KG1 (cell line): ENCODE data around the gene RAB11FIP4.

Experiments
- DNase-seq: peaks from one replicate; lab custom pipeline; 2025; lab: John Stamatoyannopoulos, UW

RAB11FIP4 gene

GRCh38 chr17:31524926-31525800 lies 133.7 kb downstream of the RAB11FIP4 start:
- DNase-seq, result peak; percentile 74

DNA sequence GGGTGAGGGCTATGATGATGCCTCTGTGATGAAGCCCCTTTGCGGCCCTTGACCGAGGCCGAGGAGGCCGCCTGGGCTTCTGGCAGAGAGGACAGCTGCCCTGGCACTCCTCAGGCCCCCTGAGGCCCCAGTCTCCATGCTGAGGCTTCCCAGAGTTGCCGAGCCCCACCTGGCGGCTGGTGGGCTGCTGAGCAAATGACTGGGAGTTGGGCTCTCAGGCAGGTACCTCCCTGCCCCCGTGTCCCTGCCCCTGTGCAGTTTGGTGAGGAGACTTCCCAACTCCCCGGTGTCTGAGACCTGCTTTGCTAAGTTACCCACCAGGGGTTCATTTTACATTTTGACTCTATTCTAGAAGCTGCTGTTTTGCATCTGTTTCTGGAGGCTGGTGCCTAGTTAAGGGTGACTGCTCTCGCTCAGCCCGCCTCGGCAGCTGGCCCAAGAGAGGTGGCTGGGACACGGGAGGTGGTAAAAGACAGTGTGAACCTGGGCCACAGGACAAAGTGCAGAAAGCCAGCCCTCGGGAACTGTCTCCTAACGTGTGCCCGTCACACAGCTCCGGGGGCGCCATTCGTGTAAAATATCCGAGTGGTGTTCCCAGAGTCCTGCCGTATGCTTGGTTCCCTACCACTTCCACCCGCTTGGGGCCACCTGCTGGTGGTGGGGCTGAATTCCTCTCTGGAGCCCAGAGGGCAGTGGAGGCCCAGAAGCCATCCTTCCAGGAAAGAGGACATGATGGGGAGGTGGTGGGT lies 134.5 kb downstream of the RAB11FIP4 start:
- DNase-seq, result no peak

DNA sequence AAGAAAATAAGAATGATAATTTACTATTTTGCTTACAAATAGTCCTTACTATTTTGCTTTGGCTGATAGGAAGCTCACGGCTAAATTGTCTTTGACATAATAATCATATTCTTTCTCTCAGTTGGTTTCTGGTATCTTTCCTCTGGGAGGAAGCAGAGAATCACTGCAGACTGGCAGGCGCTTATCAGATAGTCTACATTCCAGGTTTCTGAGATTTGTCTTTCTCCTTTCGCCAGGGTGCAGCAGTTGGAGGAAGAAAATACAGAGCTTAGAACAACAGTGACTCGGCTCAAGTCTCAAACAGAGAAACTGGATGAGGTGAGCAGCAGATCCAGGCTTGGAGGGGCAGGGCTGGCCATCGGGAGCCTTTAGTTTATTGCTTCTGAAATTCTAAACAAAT lies 136.1 kb downstream of the RAB11FIP4 start:
- DNase-seq, result no peak

GRCh38 chr17:31528291-31528874 lies 136.9 kb downstream of the RAB11FIP4 start:
- no peak for DNase-seq

DNA sequence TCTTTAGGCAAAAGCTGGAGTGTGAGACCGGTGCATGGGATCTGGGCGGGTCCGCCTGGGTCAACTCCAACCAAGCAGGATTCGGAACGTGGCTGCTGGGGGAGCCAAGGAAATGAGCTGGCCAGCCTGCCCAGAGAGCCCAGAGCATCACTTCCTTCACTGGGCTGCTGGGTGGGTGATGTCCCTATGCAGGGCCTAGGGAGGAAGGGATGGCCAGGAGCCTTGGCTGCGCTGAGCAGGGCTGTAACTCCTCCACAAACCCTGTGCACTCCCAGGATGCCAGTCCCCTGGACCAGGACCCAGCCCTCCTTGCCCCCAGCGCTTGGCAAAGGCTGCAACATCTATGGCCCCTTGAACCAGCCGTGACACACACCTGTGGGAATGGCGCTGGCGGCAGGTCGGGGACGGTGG lies 138.4 kb downstream of the RAB11FIP4 start:
- no peak for DNase-seq

- no peak for DNase-seq
These were observed 139.0 kb downstream of the RAB11FIP4 start for GRCh38 chr17:31530391-31530985.

GRCh38 chr17:31531336-31531980 lies 140.0 kb downstream of the RAB11FIP4 start:
- DNase-seq, result no peak

GRCh38 chr17:31532081-31532480 lies 140.6 kb downstream of the RAB11FIP4 start:
- no peak for DNase-seq

GRCh38 chr17:31532526-31532925 lies 141.1 kb downstream of the RAB11FIP4 start:
- no peak for DNase-seq

- no peak for DNase-seq
These were observed 142.2 kb downstream of the RAB11FIP4 start for GRCh38 chr17:31533546-31534155.

DNA sequence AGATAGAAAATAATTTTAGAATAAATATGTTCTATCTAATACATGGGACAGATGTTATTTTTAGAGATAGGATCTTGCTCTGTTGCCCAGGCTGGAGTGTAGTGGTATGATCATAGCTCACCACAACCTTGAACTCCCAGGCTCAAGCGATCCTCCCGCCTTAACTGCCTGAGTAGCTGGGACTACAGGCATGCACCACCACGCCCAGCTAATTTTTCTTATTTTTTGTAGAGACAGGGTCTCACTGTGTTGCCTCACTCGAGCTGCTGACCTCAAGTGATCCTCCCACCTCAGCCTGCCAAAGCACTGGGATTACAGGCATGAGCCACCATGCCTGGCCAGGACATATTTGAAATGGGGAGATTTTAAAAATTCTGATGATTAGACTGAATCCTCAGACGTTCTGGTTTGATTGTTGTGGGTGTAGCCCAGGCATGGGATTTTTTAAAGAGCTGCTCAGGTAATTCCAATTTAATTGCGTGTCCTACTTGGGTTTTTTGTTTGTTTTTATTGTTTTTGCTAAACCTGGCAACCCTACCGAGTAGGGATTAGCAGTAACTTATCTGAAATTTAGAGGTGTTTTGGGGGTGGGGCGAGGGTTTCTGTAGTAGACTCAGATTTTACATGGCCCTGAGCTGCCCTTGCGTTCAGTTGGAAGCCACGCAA lies 142.9 kb downstream of the RAB11FIP4 start:
- DNase-seq, result no peak

- DNase-seq, result no peak
These were observed 144.1 kb downstream of the RAB11FIP4 start for GRCh38 chr17:31535581-31535981.

GRCh38 chr17:31536451-31536850 lies 145.0 kb downstream of the RAB11FIP4 start:
- DNase-seq, result no peak

DNA sequence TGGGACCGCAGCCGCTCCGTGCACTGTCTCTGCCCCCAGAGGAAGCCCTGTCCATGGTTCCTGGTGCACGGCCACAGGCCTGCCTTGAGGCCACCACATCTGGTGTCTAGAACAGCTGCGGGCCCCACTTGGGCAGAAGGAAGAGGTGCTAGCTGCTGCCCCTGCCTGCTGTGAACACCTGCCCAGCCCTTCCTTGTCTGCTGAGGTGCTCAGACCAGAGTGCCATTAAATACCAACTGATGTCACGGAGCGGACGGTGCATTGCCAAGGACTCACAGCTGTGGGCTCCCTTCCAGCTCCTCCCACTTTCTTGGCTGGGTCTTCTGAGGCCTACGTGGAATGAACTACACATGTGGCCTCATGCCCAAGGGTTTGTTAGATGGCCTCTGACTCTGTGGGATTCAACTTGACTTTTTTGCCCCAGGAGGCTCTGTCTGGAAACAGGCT lies 146.1 kb downstream of the RAB11FIP4 start:
- no peak for DNase-seq

DNA sequence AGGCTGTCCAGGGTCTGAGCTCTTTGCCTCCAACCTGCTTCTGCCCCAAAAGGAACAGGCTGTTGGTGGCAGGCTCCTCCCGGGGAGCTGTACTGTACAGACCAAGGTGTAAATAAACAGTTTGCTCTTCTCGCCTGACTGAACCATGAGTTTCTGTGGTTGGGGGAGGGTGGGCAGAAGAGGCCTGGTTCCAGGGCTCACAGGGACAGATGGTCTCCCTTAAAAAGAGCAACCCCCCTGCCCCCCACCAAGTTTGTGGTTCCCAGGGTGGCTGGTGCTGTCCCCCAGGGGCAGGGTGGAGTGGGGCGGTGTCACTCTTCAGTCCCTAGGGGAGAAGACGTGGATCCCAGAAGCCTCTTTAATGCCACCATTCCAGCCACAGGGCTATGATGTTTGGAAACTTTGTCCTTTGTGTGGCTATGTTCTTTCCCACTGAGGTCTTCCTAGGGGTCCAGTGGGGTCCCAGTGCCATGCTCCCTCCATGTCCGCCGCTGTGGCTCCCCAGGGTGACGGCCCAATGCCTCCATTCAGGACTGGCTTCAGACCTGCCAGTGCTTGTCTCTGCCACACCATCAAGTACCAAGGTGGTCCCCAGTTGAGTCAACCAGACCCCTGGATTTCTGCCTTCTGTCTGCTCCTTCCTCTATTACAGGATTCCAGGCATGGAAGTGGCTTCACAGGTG lies 146.7 kb downstream of the RAB11FIP4 start:
- no peak for DNase-seq

GRCh38 chr17:31540602-31541307 lies 149.3 kb downstream of the RAB11FIP4 start:
- no peak for DNase-seq

DNA sequence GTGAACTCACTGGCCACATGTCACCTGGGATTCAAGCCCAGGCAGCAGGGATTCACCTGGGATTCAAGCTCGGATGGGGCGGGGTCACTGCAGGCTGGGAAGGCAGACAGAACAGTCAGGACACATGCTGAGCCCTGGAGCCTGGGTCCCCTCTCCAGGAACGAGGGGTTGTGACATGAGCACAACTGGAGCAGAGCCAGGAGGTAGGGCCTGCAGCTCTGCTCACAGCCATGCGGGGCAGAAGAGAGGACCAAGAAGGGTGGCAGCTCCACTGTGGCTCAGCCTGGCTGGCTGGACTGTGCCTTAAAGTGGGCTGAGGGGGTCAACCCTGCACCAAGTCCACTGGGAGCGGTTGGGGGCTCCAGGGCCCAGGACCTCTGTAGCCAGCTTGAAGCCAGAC lies 150.1 kb downstream of the RAB11FIP4 start:
- DNase-seq, result no peak

- DNase-seq, result peak; percentile 19
These were observed 152.7 kb downstream of the RAB11FIP4 start for GRCh38 chr17:31544186-31544585.

GRCh38 chr17:31546650-31547049 lies 155.2 kb downstream of the RAB11FIP4 start:
- DNase-seq, result no peak

GRCh38 chr17:31548709-31549108 lies 157.2 kb downstream of the RAB11FIP4 start:
- no peak for DNase-seq
